Neural cell (in vitro differentiated cells): ENCODE results near the gene CFL1.

Experiments
- EP300 ChIP-seq: fragments of 450-650 bp; conservative IDR thresholded peaks from 2 replicates; pipeline ENCODE4 v1.6.1; 2014; ENCODE audit warnings: antibody characterized with exemption, mild to moderate bottlenecking, moderate library complexity; ENCODE audit not compliant: poor library complexity, severe bottlenecking
- EZH2 ChIP-seq: fragments of 200-600, 300-800 bp; shearing (Covaris generic), sonication (generic); IDR thresholded peaks from 2 replicates; pipeline ENCODE4 v1.6.1; 2014; ENCODE audit warnings: antibody characterized with exemption, low read length, borderline replicate concordance, mild to moderate bottlenecking; ENCODE audit not compliant: insufficient read depth, poor library complexity, severe bottlenecking
- POLR2AphosphoS5 ChIP-seq: IDR thresholded peaks from 2 replicates; pipeline ENCODE4 v1.6.1; 2012
- RAD21 ChIP-seq: fragments of 450-650 bp; conservative IDR thresholded peaks from 2 replicates; pipeline ENCODE4 v1.6.1; 2014; ENCODE audit warnings: antibody characterized with exemption, mild to moderate bottlenecking, moderate library complexity
- TF ChIP-seq, protein P1 (sequence below): fragments of 450-650 bp; IDR thresholded peaks from 2 replicates; pipeline ENCODE4 v1.5.1; 2014; ENCODE audit warnings: antibody characterized with exemption, mild to moderate bottlenecking, moderate library complexity; ENCODE audit not compliant: poor library complexity, severe bottlenecking

DNA sequence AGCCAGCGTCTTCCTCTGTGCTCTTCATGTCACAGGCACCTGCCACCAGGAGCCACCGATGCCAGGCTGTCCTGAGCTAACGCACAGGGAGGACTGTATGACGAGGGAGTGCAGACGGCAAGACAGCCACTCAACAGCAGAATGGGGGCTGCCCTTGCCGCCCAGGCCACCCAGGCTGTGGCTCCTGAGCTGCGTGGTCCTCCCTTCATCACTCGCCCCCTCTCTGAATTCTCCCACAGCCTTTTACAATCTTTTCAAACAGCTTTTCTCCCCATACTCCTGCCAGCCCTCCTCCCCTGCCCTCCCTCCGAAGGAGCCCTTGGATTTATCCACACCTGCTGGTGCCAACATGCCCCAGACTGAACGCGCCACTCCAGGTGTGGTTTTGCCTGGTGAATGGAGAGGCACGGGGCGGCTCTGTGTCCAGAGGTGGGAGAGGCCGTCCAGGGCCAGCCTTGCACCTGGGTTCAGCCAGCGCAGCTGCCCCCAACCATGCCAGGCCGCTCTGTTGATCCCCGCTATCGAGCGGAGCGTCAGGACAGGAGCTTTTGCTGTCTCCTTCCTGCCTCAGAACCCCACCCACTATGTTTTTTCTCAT, 49.1 kb downstream of the CFL1 start:
- TF ChIP-seq EP300 (no peak), POLR2AphosphoS5 (no peak), RAD21 (no peak), EZH2 (no peak)
- TF ChIP-seq, protein P1, sequence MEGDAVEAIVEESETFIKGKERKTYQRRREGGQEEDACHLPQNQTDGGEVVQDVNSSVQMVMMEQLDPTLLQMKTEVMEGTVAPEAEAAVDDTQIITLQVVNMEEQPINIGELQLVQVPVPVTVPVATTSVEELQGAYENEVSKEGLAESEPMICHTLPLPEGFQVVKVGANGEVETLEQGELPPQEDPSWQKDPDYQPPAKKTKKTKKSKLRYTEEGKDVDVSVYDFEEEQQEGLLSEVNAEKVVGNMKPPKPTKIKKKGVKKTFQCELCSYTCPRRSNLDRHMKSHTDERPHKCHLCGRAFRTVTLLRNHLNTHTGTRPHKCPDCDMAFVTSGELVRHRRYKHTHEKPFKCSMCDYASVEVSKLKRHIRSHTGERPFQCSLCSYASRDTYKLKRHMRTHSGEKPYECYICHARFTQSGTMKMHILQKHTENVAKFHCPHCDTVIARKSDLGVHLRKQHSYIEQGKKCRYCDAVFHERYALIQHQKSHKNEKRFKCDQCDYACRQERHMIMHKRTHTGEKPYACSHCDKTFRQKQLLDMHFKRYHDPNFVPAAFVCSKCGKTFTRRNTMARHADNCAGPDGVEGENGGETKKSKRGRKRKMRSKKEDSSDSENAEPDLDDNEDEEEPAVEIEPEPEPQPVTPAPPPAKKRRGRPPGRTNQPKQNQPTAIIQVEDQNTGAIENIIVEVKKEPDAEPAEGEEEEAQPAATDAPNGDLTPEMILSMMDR = no peak
